Spinal cord (tissue), 10 donors: Measurements from ENCODE around the gene SLC2A4. TPM values are rescaled to one million over a fixed set of nuclear protein-coding genes. Genes with fewer than 3 reads are reported as not detected.

Experiments used
- DNase-seq, 6 donors: peaks; one replicate each; pipeline versions ENCODE4 v3.0.0 to v3.0.0-alpha.2; 2013 to 2015; ENCODE audit warnings: low spot score in 6 of 6, low read depth in 4 of 6
- H3K27ac ChIP-seq: one replicate; pipeline ENCODE4 v1.5.1; 2013; ENCODE audit warnings: low read depth, low read length, control low read depth
- H3K27me3 ChIP-seq: one replicate; pipeline ENCODE4 v1.6.1; 2013; ENCODE audit warnings: low read length; ENCODE audit not compliant: control insufficient read depth, insufficient read depth
- H3K36me3 ChIP-seq: one replicate; pipeline ENCODE4 v1.6.1; 2013; ENCODE audit warnings: low read length; ENCODE audit not compliant: control insufficient read depth, insufficient read depth
- H3K4me1 ChIP-seq: one replicate; pipeline ENCODE4 v1.6.1; 2013; ENCODE audit warnings: low read length; ENCODE audit not compliant: control insufficient read depth, insufficient read depth
- H3K4me3 ChIP-seq: one replicate; pipeline ENCODE4 v1.5.1; 2013; ENCODE audit warnings: low read depth, low read length, control low read depth
- H3K9me3 ChIP-seq: one replicate; pipeline ENCODE4 v1.6.1; 2013; ENCODE audit warnings: low read length; ENCODE audit not compliant: control insufficient read depth, insufficient read depth
- WGBS: methylation state at CpG from one replicate; pipeline ENCODE4 v1.1.5; 2013; ENCODE audit warnings: missing lambda C conversion rate; ENCODE audit not compliant: insufficient coverage; 5-methylcytosine and 5-hydroxymethylcytosine counted together
- long read RNA-seq, 4 donors: transcript quantifications; one replicate each; lab custom pipeline, GENCODE V29; 2026
- polyA plus RNA-seq, 2 donors: library from polyadenylated mRNA; unstranded; fragments of 120-200 nt; gene quantifications; one replicate each; pipeline ENCODE4 v1.2.1, GENCODE V29; 2013; ENCODE audit not compliant: insufficient read length in 2 of 2
- total RNA-seq, 2 donors: library from RNA; depleted of rRNA in 1 of 2; stranded (reverse); fragments of 120-200 nt in 1 of 2; fragments of >200 nt in 1 of 2; gene quantifications; one replicate each; pipeline versions ENCODE4 v1.2.3 to v1.2.4, GENCODE V29; 2013 to 2014
- donor health status: healthy.

The SLC2A4 gene
- total RNA-seq (1 to 10 TPM in 1 of 2 donors, under 1 TPM in 1; 0.59 to 1.9 TPM), polyA plus RNA-seq (under 1 TPM; 0.48 to 0.78 TPM)
- long read RNA-seq, donor 1, result 0 reads
- long read RNA-seq, donor 2, result 0 reads
- long read RNA-seq, donor 3, result 0 reads
- long read RNA-seq, donor 4, partial matches to known transcripts, result 0 of 1 reads
- long read RNA-seq, donor 4, other reads (novel, unspliced or antisense), result 0 of 1 reads

- Histone ChIP-seq H3K36me3 (peaks cover 3% of the 10 kb centered on the region), H3K4me1 (peaks cover 25% of the 10 kb centered on the region), H3K27ac (peak within 1 kb of the TSS; percentile 67), H3K9me3 (no peaks in the 10 kb centered on the region), H3K27me3 (peaks cover 26% of the 10 kb centered on the region), H3K4me3 (peak within 1 kb of the TSS; percentile 40)
- DNase-seq, result peak in 5 of 6 donors; percentile 40 to 93 (median 75)
- WGBS, result under 1% methylated on average over 71 of the region's 71 CpGs
Measured at GRCh38 chr17:7281074-7281952, at the start of gene SLC2A4. Gene SLC2A4, plus strand, starts transcription at chr17:7281718. Its CDS starts 217 bp downstream, at chr17:7281935.

- Histone ChIP-seq H3K36me3 (peaks cover 70% of the 10 kb centered on the region), H3K27ac (no peak overlapping the region), H3K27me3 (no peaks in the 10 kb centered on the region), H3K4me3 (no peak overlapping the region), H3K4me1 (peaks cover 41% of the 10 kb centered on the region), H3K9me3 (no peaks in the 10 kb centered on the region)
- DNase-seq, result no peak
- WGBS, result 80% methylated on average over 5 of the region's 5 CpGs
Measured at GRCh38 chr17:7232114-7232513, 49.4 kb upstream of the SLC2A4 start.

- Histone ChIP-seq H3K4me3 (peak overlapping the region; percentile 86), H3K27me3 (no peaks in the 10 kb centered on the region), H3K27ac (peak overlapping the region; percentile 93), H3K4me1 (peaks cover 45% of the 10 kb centered on the region), H3K36me3 (peaks cover 54% of the 10 kb centered on the region), H3K9me3 (no peaks in the 10 kb centered on the region)
- peak in 1 of 6 donors; percentile 2 for DNase-seq
- WGBS, result 0% methylated on average over 9 of the region's 9 CpGs
Measured at GRCh38 chr17:7233701-7234082, 47.8 kb upstream of the SLC2A4 start.

- H3K4me3 ChIP-seq, result peak within 1 kb of the TSS; percentile 86
- DNase-seq, result peak in 5 of 6 donors; percentile 89 to 99 (median 93)
- under 1% methylated on average over 65 of the region's 72 CpGs for WGBS
- H3K9me3 ChIP-seq, result no peaks in the 10 kb centered on the region
- peaks cover 48% of the 10 kb centered on the region for H3K36me3 ChIP-seq
- peaks cover 45% of the 10 kb centered on the region for H3K4me1 ChIP-seq
- peak within 1 kb of the TSS; percentile 93 for H3K27ac ChIP-seq
- H3K27me3 ChIP-seq, result no peaks in the 10 kb centered on the region
Measured at GRCh38 chr17:7234083-7234951, 47.2 kb upstream of the SLC2A4 start, which contains the start of gene DVL2. Gene DVL2, minus strand, starts transcription at chr17:7234517. Its CDS starts 255 bp downstream, at chr17:7234262.

- Histone ChIP-seq H3K27me3 (no peaks in the 10 kb centered on the region), H3K36me3 (peaks cover 40% of the 10 kb centered on the region), H3K4me3 (no peak overlapping the region), H3K4me1 (peaks cover 51% of the 10 kb centered on the region), H3K27ac (no peak overlapping the region), H3K9me3 (no peaks in the 10 kb centered on the region)
- no peak for DNase-seq
- 91% methylated on average over 21 of the region's 22 CpGs for WGBS
Measured at GRCh38 chr17:7235693-7236665, 45.5 kb upstream of the SLC2A4 start.

- Histone ChIP-seq H3K27me3 (no peaks in the 10 kb centered on the region), H3K9me3 (no peaks in the 10 kb centered on the region), H3K4me3 (peak overlapping the region; percentile 99), H3K27ac (no peak overlapping the region), H3K36me3 (peaks cover 38% of the 10 kb centered on the region), H3K4me1 (peaks cover 51% of the 10 kb centered on the region)
- WGBS, result 88% methylated on average over 6 of the region's 6 CpGs
- no peak for DNase-seq
Measured at GRCh38 chr17:7236808-7237207, 44.7 kb upstream of the SLC2A4 start.

GRCh38 chr17:7237266-7237760, 44.2 kb upstream of the SLC2A4 start:
- Histone ChIP-seq H3K9me3 (no peaks in the 10 kb centered on the region), H3K4me3 (peak overlapping the region; percentile 99), H3K27me3 (no peaks in the 10 kb centered on the region), H3K27ac (peak overlapping the region; percentile 58), H3K36me3 (peaks cover 37% of the 10 kb centered on the region), H3K4me1 (peaks cover 50% of the 10 kb centered on the region)
- no peak for DNase-seq
- 0% methylated on average over 2 of the region's 6 CpGs for WGBS

GRCh38 chr17:7237761-7238419, 43.6 kb upstream of the SLC2A4 start:
- DNase-seq, result peak in 2 of 6 donors; percentile 76 to 84
- no peaks in the 10 kb centered on the region for H3K9me3 ChIP-seq
- peaks cover 45% of the 10 kb centered on the region for H3K4me1 ChIP-seq
- peak overlapping the region; percentile 99 for H3K4me3 ChIP-seq
- no peaks in the 10 kb centered on the region for H3K27me3 ChIP-seq
- H3K36me3 ChIP-seq, result peaks cover 35% of the 10 kb centered on the region
- peak overlapping the region; percentile 67 for H3K27ac ChIP-seq
- WGBS, result under 1% methylated on average over 56 of the region's 73 CpGs
